Measurements from ENCODE around the gene SYNPO2.

DNA sequence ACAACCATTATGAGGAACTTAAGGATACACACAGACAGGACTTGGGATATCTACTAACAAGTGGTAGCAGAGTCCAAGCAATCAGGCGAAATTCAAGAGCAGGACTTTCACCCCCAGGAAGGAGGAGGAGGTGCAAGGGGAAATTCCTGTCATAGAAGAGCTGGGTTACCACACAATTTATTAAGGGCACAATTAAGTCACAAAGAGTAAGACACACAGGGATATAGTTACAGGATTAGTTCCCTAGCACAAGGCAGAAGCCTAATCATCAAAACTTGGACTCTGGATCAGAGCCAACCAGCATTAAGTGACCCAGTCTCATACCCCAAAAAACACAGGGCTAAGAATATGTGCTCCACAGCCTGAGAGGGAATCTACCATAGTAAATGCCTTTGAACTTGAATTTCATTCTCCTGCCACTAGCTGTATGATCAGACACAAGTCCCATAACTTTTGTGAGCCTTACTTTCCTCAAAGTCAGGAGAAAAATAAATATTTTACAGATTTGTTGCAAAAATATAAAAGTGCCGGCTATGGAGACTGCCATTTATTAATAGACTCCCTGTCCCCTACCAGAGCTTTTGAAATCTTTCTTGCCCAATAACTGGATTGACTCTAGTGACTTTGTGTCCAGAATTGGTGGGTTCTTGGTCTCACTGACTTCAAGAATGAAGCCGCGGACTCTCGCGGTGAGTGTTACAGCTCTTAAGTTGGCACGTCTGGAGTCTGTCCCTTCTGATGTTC lies 87.0 kb downstream of the SYNPO2 start:
- TF ChIP-seq, protein P1, sequence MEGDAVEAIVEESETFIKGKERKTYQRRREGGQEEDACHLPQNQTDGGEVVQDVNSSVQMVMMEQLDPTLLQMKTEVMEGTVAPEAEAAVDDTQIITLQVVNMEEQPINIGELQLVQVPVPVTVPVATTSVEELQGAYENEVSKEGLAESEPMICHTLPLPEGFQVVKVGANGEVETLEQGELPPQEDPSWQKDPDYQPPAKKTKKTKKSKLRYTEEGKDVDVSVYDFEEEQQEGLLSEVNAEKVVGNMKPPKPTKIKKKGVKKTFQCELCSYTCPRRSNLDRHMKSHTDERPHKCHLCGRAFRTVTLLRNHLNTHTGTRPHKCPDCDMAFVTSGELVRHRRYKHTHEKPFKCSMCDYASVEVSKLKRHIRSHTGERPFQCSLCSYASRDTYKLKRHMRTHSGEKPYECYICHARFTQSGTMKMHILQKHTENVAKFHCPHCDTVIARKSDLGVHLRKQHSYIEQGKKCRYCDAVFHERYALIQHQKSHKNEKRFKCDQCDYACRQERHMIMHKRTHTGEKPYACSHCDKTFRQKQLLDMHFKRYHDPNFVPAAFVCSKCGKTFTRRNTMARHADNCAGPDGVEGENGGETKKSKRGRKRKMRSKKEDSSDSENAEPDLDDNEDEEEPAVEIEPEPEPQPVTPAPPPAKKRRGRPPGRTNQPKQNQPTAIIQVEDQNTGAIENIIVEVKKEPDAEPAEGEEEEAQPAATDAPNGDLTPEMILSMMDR (IDR thresholded peaks at IDR 0.05; ENCODE audit: low read depth, low read length): no peak
- no peak for TF ChIP-seq POLR2A (IDR thresholded peaks at IDR 0.05; ENCODE audit: extremely low read depth, insufficient read length)
- TF ChIP-seq, protein P2, sequence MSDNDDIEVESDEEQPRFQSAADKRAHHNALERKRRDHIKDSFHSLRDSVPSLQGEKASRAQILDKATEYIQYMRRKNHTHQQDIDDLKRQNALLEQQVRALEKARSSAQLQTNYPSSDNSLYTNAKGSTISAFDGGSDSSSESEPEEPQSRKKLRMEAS (IDR thresholded peaks at IDR 0.05; ENCODE audit: low read depth, low read length): no peak

Data from NB4 (cell line).